ENCODE results near the gene SLC10A1. TPM values are rescaled to one million over a fixed set of nuclear protein-coding genes. Genes with fewer than 3 reads are reported as not detected.

Gene SLC10A1
- total RNA-seq, 4 donors from 2014 or later = not detected

- 6% methylated on average over 36 to 50 of the region's 51 CpGs for WGBS, 2 donors
- Histone ChIP-seq H3K4me3 (peak overlapping the region; percentile 27 to 48 (median 37)), H3K4me1 (peaks cover 0 to 26% (median 5%) of the 10 kb centered on the region in 4 donors), H3K9me3 (no peaks in the 10 kb centered on the region), H3K36me3 (no peaks in the 10 kb centered on the region), H3K27ac (peak overlapping the region; percentile 26 to 74 (median 48)), H3K27me3 (no peaks in the 10 kb centered on the region)
- no peak for TF ChIP-seq POLR2A (IDR thresholded peaks at IDR 0.05)
- peak in 1 of 2 donors; percentile 49 for TF ChIP-seq EP300 (IDR thresholded peaks at IDR 0.05)
- peak; percentile 95 to 99 (median 97) for TF ChIP-seq CTCF (IDR thresholded peaks at IDR 0.05)
- peak; percentile 64 to 80 for DNase-seq (ENCODE audit: low spot score in 2 of 2)
Measured at GRCh38 chr14:69726761-69727511, 70.1 kb downstream of the SLC10A1 start.

Small RNA genes within 50 kb of the gene (small RNA-seq; reads per million reads assigned to genes)
- not detected for gene RF00614

Other genes with a start within 250 kb of the SLC10A1 start
- gene CCDC177, start 222.4 kb downstream of the SLC10A1 start, total RNA-seq = not detected
- 10 to 100 TPM; 54.4 to 66.3 (median 57.7) TPM for gene SUSD6, start 185.6 kb downstream of the SLC10A1 start, total RNA-seq
- 100 to 1,000 TPM; 308 to 470 (median 361) TPM for gene SRSF5, start 30.1 kb downstream of the SLC10A1 start, total RNA-seq
- gene SMOC1, start 82.2 kb upstream of the SLC10A1 start, total RNA-seq = 10 to 100 TPM in 3 of 4 donors, 1 to 10 TPM in 1; 6.0 to 14.4 (median 13.3) TPM